K562 (cell line): ENCODE results near the gene CHAMP1. TPM values are rescaled to one million over a fixed set of nuclear protein-coding genes. Genes with fewer than 3 reads are reported as not detected.

ENCODE experiments used
- ATF7 ChIP-seq: fragments of 450-650 bp; IDR thresholded peaks from 2 replicates; pipeline ENCODE4 v1.7.1; 2014; ENCODE audit warnings: mild to moderate bottlenecking, moderate library complexity
- CBX8 ChIP-seq: fragments of 200-600 bp; sonication (generic); IDR thresholded peaks from 2 replicates; pipeline ENCODE4 v1.6.1; 2012; ENCODE audit warnings: borderline replicate concordance, mixed run types, low read depth, mild to moderate bottlenecking, moderate library complexity, mixed read lengths, low read length, control low read depth, inconsistent platforms; ENCODE audit not compliant: poor library complexity, severe bottlenecking; ENCODE audit errors: extremely low read depth
- DACH1 ChIP-seq: fragments of 450-650 bp; IDR thresholded peaks from 2 replicates; pipeline ENCODE4 v1.6.1; 2018; ENCODE audit not compliant: partially characterized antibody
- EP400 ChIP-seq: fragments of 450-650 bp; IDR thresholded peaks from 2 replicates; pipeline ENCODE4 v1.6.1; 2017; ENCODE audit warnings: antibody characterized with exemption, mild to moderate bottlenecking, moderate library complexity
- ETV5 ChIP-seq: sonication (generic); formaldehyde crosslinking; IDR thresholded peaks from 2 replicates; pipeline ENCODE4 v1.4.0; 2020; ENCODE audit warnings: low read depth, mild to moderate bottlenecking, missing genetic modification reagents
- LCOR ChIP-seq: sonication (generic); formaldehyde crosslinking; IDR thresholded peaks from 2 replicates; pipeline ENCODE4 v1.8.0; 2022; ENCODE audit warnings: mild to moderate bottlenecking, missing genetic modification reagents
- MLLT1 ChIP-seq, 2 experiments: fragments of 450-650 bp; IDR thresholded peaks; 2 replicates each; pipeline ENCODE4 v1.6.1; 2016
- NONO ChIP-seq, 2 experiments: fragments of 200-400 bp in 1 of 2; fragments of 450-650 bp in 1 of 2; formaldehyde crosslinking in 1 of 2; IDR thresholded peaks; 2 replicates each; pipeline ENCODE4 v1.6.1; 2017; ENCODE audit warnings: low read depth in 2 of 2, mild to moderate bottlenecking in 2 of 2, moderate library complexity in 2 of 2, low read length in 1 of 2
- NR2C2 ChIP-seq, 2 experiments: fragments of 200-800 bp in 1 of 2; sonication (Bioruptor generic) in 1 of 2; sonication (generic) in 1 of 2; formaldehyde crosslinking in 1 of 2; IDR thresholded peaks; 2 replicates each; pipeline versions ENCODE4 v1.6.1 to v1.8.0; 2016 to 2022; ENCODE audit warnings: mild to moderate bottlenecking in 1 of 2, missing compliant biosample characterization in 1 of 2, missing genetic modification characterization in 1 of 2, missing genetic modification reagents in 1 of 2
- POLR2G ChIP-seq: fragments of 200-400 bp; formaldehyde crosslinking; IDR thresholded peaks from 2 replicates; pipeline ENCODE4 v1.6.1; 2017; ENCODE audit warnings: low read depth, mild to moderate bottlenecking, antibody characterized with exemption, low read length, moderate library complexity
- STAT6 ChIP-seq: sonication (generic); formaldehyde crosslinking; IDR thresholded peaks from 2 replicates; pipeline ENCODE4 v1.8.1; 2023; ENCODE audit warnings: mild to moderate bottlenecking, missing genetic modification reagents
- ZBTB11 ChIP-seq, 3 experiments: fragments of 200-800 bp in 1 of 3; fragments of 250-450 bp in 1 of 3; fragments of 450-650 bp in 1 of 3; sonication (Bioruptor Pico) in 1 of 3; sonication (Bioruptor generic) in 1 of 3; formaldehyde crosslinking in 1 of 3; IDR thresholded peaks; 2 replicates each; pipeline versions ENCODE4 v1.6.1 to v1.8.0; 2016 to 2022; ENCODE audit warnings: mild to moderate bottlenecking in 2 of 3, missing genetic modification characterization in 2 of 3, missing compliant biosample characterization in 1 of 3, moderate library complexity in 1 of 3
- ZBTB33 ChIP-seq: sonication (generic); formaldehyde crosslinking; IDR thresholded peaks from 2 replicates; pipeline ENCODE4 v1.8.1; 2023; ENCODE audit warnings: mild to moderate bottlenecking, missing genetic modification reagents
- ZFX ChIP-seq: sonication (generic); formaldehyde crosslinking; IDR thresholded peaks from 2 replicates; pipeline ENCODE4 v1.8.0; 2022; ENCODE audit warnings: mild to moderate bottlenecking, missing genetic modification reagents, moderate library complexity
- ZNF253 ChIP-seq: fragments of 250-450 bp; sonication (Bioruptor Pico); conservative IDR thresholded peaks from 2 replicates; pipeline ENCODE4 v1.6.1; 2021; ENCODE audit warnings: mild to moderate bottlenecking
- polyA plus RNA-seq, 8 experiments: library from polyadenylated mRNA; depleted of rRNA in 4 of 8; stranded (reverse) in 5 of 8; unstranded in 3 of 8; fragments of >200 nt; fragmentation: Nextera tagmentation in 2 of 8; fragmentation: Illumina TruSeq in 1 of 8; extraction: Ambion mirVana in 2 of 8; extraction: Trizol in 1 of 8; gene quantifications; 2 replicates each; pipeline versions ENCODE4 v1.2.1 to v1.2.3, GENCODE V29; 2011 to 2014; ENCODE audit warnings: inconsistent platforms in 1 of 8, missing spikeins in 1 of 8
- total RNA-seq, 7 experiments: library from RNA; depleted of rRNA in 6 of 7; stranded (reverse); fragments of >200 nt in 6 of 7; fragmentation: Illumina TruSeq in 2 of 7; extraction: Trizol in 2 of 7; gene quantifications; 2 replicates each; pipeline versions ENCODE4 v1.2.1 to v1.2.3, GENCODE V29; 2011 to 2021; ENCODE audit warnings: low replicate concordance in 1 of 7

Gene CHAMP1
- total and polyA plus RNA-seq, 9 of the 15 experiments (the other 6 are each of a cell fraction or from before 2014, with no cell fraction given), result 0.70 to 40.6 (median 15.3) TPM

- TF ChIP-seq DACH1 (no peak), MLLT1 (IDR thresholded peaks at IDR 0.05) (0 out of 4 replicates have a peak, but pooled peaks of 1 of the 2 experiments have one; percentile 11), CBX8 (no peak), EP400 (peak; percentile 78; the same call in 1 of the 2 replicates), ZBTB33 (CRISPR knock-in tag) (peak; percentile 13; the same call in 1 of the 2 replicates), STAT6 (peak; percentile 36; the same call in 1 of the 2 replicates), NONO (IDR thresholded peaks at IDR 0.05; ENCODE audit: low read depth in 2 of 2, low read length in 1 of 2) (peak in 1 of 2 experiments; percentile 87; a peak in 2 of 4 replicates), POLR2G (peak; percentile 95), ZBTB11 (CRISPR knock-in tag; IDR thresholded peaks at IDR 0.05) (peak in 2 of 3 experiments; percentile 77 to 95; a peak in 4 of 6 replicates), ATF7 (peak; percentile 70), ZNF253 (no peak), NR2C2 (CRISPR knock-in tag; IDR thresholded peaks at IDR 0.05) (peak; percentile 87), NR2C2 (tag; IDR thresholded peaks at IDR 0.05) (peak; percentile 98), LCOR (peak; percentile 47; the same call in 1 of the 2 replicates), ZFX (CRISPR knock-in tag) (peak; percentile 85), ETV5 (CRISPR knock-in tag) (peak; percentile 92)
Observed at GRCh38 chr13:114281351-114282040, 32.8 kb upstream of the CHAMP1 start, which contains the start of gene UPF3A (continued).
